Tibial nerve (tissue), 3 donors: ENCODE measurements around the gene SLC4A1AP.

Experiments used
- POLR2A ChIP-seq, 2 donors: fragments of 450-650 bp; IDR thresholded peaks; one replicate each; pipeline ENCODE4 v1.6.1; 2017; ENCODE audit warnings: antibody characterized with exemption in 2 of 2, mild to moderate bottlenecking in 2 of 2, moderate library complexity in 2 of 2
- TF ChIP-seq, protein P1 (sequence below), 5 experiments: fragments of 200-600 bp in 3 of 5; fragments of 450-650 bp in 2 of 5; sonication (generic) in 3 of 5; IDR thresholded peaks; one replicate each; pipeline ENCODE4 v1.5.1; 2016 to 2019; ENCODE audit warnings: antibody characterized with exemption in 5 of 5, mild to moderate bottlenecking in 3 of 5, moderate library complexity in 2 of 5

DNA sequence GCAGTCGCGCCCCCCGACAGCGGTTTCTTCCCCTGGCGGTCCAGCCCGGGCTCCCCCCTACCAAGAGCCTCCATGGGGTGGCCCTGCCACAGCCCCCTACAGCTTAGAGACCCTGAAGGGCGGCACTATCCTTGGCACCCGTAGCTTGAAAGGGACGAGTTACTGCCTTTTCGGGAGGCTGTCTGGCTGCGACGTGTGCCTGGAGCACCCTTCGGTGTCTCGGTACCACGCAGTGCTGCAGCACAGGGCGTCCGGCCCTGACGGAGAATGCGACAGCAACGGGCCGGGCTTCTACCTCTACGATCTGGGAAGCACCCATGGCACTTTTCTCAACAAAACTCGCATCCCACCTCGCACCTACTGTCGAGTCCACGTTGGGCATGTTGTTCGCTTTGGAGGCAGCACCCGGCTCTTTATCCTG lies 475 bp downstream of the SLC4A1AP start:
- TF ChIP-seq, protein P1, sequence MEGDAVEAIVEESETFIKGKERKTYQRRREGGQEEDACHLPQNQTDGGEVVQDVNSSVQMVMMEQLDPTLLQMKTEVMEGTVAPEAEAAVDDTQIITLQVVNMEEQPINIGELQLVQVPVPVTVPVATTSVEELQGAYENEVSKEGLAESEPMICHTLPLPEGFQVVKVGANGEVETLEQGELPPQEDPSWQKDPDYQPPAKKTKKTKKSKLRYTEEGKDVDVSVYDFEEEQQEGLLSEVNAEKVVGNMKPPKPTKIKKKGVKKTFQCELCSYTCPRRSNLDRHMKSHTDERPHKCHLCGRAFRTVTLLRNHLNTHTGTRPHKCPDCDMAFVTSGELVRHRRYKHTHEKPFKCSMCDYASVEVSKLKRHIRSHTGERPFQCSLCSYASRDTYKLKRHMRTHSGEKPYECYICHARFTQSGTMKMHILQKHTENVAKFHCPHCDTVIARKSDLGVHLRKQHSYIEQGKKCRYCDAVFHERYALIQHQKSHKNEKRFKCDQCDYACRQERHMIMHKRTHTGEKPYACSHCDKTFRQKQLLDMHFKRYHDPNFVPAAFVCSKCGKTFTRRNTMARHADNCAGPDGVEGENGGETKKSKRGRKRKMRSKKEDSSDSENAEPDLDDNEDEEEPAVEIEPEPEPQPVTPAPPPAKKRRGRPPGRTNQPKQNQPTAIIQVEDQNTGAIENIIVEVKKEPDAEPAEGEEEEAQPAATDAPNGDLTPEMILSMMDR (IDR thresholded peaks at IDR 0.05), result no peak
- no peak for TF ChIP-seq POLR2A (IDR thresholded peaks at IDR 0.05)
